OCI-LY7 (cell line): ENCODE measurements around the gene CCDC15. TPM values are rescaled to one million over a fixed set of nuclear protein-coding genes. Genes with fewer than 3 reads are reported as not detected.

ENCODE experiments used
- BruUV-seq: library from RNA; stranded (reverse); fragments of 400-500 nt; replicated peaks from 2 replicates; lab custom pipeline; 2021; lab: Mats Ljungman, UMichigan
- CTCF ChIA-PET: fragments of 300-600 bp; sonication (Branson Sonifier 250); formaldehyde crosslinking; loops from one replicate; lab custom pipeline; 2022; ENCODE audit warnings: antibody characterized with exemption; ENCODE audit not compliant: unreplicated experiment; lab: Charles Lee
- POLR2A ChIA-PET: fragments of 300-600 bp; sonication (Branson Sonifier 250); formaldehyde crosslinking; loops from one replicate; lab custom pipeline; 2022; ENCODE audit warnings: antibody characterized with exemption; lab: Charles Lee
- DNase-seq: peaks from one replicate; pipeline ENCODE4 v3.0.0-alpha.2; 2015; ENCODE audit warnings: low spot score
- H2AFZ ChIP-seq: fragments of 200-600 bp; sonication (generic), shearing (Covaris generic); 2 replicates; pipeline ENCODE4 v1.6.1; 2014; ENCODE audit warnings: mild to moderate bottlenecking, antibody characterized with exemption, low read length, moderate library complexity
- H3K27ac ChIP-seq: fragments of 200-600 bp; sonication (generic); 2 replicates; pipeline ENCODE4 v1.5.1; 2014; ENCODE audit warnings: mixed run types, low read depth, mild to moderate bottlenecking, moderate library complexity, low read length, inconsistent platforms; ENCODE audit not compliant: poor library complexity, severe bottlenecking
- H3K36me3 ChIP-seq: fragments of 200-600 bp; sonication (generic); 2 replicates; pipeline ENCODE4 v1.6.1; 2014; ENCODE audit warnings: mild to moderate bottlenecking, antibody characterized with exemption, low read length, moderate library complexity, mixed read lengths; ENCODE audit not compliant: insufficient read depth
- H3K4me1 ChIP-seq: fragments of 200-600 bp; sonication (generic); 2 replicates; pipeline ENCODE4 v1.5.1; 2014; ENCODE audit warnings: mild to moderate bottlenecking, low read length; ENCODE audit not compliant: insufficient read depth, poor library complexity, severe bottlenecking
- H3K4me2 ChIP-seq: fragments of 200-600 bp; sonication (generic); 2 replicates; pipeline ENCODE4 v1.6.1; 2014; ENCODE audit warnings: mild to moderate bottlenecking, low read length
- H3K4me3 ChIP-seq: fragments of 200-600 bp; sonication (generic); 2 replicates; pipeline ENCODE4 v1.5.1; 2014; ENCODE audit warnings: mild to moderate bottlenecking, low read depth, low read length; ENCODE audit not compliant: poor library complexity, severe bottlenecking
- H3K79me2 ChIP-seq: fragments of 200-600 bp; sonication (generic); 2 replicates; pipeline ENCODE4 v1.6.1; 2016; ENCODE audit warnings: low read depth, mild to moderate bottlenecking, low read length, moderate library complexity, mixed read lengths; ENCODE audit not compliant: insufficient read depth
- H3K9me2 ChIP-seq: fragments of 200-600 bp; sonication (generic); 2 replicates; pipeline ENCODE4 v1.6.1; 2016; ENCODE audit warnings: mild to moderate bottlenecking, low read length, mixed read lengths; ENCODE audit not compliant: insufficient read depth
- H3K9me3 ChIP-seq: fragments of 200-600 bp; sonication (generic); 2 replicates; pipeline ENCODE4 v1.6.1; 2014; ENCODE audit warnings: mild to moderate bottlenecking, mixed run types, low read length, mixed read lengths
- H4K20me1 ChIP-seq: fragments of 200-600 bp; sonication (generic); 2 replicates; pipeline ENCODE4 v1.6.1; 2014; ENCODE audit warnings: mild to moderate bottlenecking, antibody characterized with exemption, low read length, moderate library complexity, mixed read lengths; ENCODE audit not compliant: insufficient read depth
- CTCF ChIP-seq: fragments of 200-600 bp; sonication (generic); conservative IDR thresholded peaks from 2 replicates; pipeline ENCODE4 v1.5.1; 2014; ENCODE audit warnings: mild to moderate bottlenecking, antibody characterized with exemption, low read length, moderate library complexity, mixed read lengths
- EZH2phosphoT487 ChIP-seq: fragments of 200-600 bp; sonication (generic); IDR thresholded peaks from 2 replicates; pipeline ENCODE4 v1.6.1; 2018; ENCODE audit warnings: low read depth, borderline replicate concordance, mild to moderate bottlenecking, mixed run types, antibody characterized with exemption, low read length, moderate library complexity, mixed read lengths
- intact Hi-C: fragments of 100-400 bp; cut with micrococcal nuclease; formaldehyde crosslinking; loops from one replicate; pipeline ENCODE4 v1.10.0; 2022; ENCODE audit not compliant: unreplicated experiment
- total RNA-seq, 2 experiments: library from RNA; depleted of rRNA in 1 of 2; stranded (reverse); fragments of >200 nt in 1 of 2; shearing (Covaris generic) in 1 of 2; gene quantifications; 2 replicates each; pipeline ENCODE4 v1.2.3, GENCODE V29; 2014 to 2022

CCDC15 gene
- total RNA-seq, 2 experiments from 2014 or later, result 9.6 to 10.6 TPM

DNA sequence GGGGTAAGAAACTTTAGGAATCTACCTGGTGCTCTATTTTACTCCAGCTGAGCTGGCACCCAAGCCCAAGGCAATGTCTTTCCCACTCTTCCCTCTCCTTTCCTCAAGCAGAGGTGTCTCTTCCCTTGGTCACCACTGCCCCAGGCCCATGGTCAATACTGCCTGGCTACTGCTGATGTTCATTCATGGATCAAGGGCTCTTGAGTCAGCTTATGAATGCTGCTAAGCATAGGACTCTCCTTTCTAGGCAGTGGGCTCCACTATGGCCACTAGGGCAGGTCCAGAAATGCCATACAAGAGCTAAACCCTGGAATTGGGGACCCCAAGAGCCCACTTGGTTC, 37.7 kb upstream of the CCDC15 start:
- Histone ChIP-seq H3K4me3 (no peak overlapping the region), H2AFZ (no peak overlapping the region), H3K4me2 (no peak overlapping the region), H3K79me2 (no peaks in the 10 kb centered on the region), H3K27ac (no peak overlapping the region), H4K20me1 (no peaks in the 10 kb centered on the region), H3K9me2 (no peaks in the 10 kb centered on the region), H3K9me3 (no peaks in the 10 kb centered on the region), H3K36me3 (no peaks in the 10 kb centered on the region), H3K4me1 (no peaks in the 10 kb centered on the region)
- CTCF ChIA-PET, result no interaction called here
- no peak for DNase-seq
- TF ChIP-seq EZH2phosphoT487 (no peak), CTCF (no peak)
- BruUV-seq, result no TSS peak
- POLR2A ChIA-PET, result interaction anchor here (0.6 kb wide), 1 partner anchor 335 kb away, joined by 3 read pairs; no protein-coding TSS in a partner anchor
- intact Hi-C loops, result no loop called here

DNA sequence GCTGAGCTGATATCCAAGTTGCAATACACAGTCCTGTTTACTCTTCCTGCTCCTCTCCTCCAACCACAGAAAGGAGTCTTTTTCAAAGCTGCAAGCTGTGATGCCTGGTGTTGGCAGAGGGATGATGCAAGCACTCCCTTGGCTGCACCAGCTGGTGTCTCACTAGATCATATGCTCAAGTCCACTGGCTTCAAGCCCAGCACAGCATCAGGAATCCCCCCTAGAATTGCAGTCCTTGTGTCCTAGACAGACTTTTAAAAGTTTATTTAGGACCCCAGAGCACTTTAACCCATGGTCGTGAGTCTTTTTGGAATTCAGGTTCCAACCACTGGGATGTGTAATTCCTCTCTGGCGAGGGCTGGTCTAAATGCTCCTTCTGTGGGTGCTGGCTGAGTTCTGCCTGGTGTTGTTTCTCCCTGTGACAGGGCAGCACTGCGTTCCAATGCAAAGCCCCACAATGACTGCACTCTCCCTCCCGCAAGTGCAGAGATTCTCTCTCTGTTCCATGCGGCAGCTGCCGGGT, 36.8 kb upstream of the CCDC15 start:
- H3K4me1 ChIP-seq, result no peaks in the 10 kb centered on the region
- CTCF ChIA-PET, result no interaction called here
- H3K4me3 ChIP-seq, result no peak overlapping the region
- POLR2A ChIA-PET, result interaction anchor here (0.6 kb wide), 1 partner anchor 28 kb away, joined by 3 read pairs; no protein-coding TSS in a partner anchor
- no peak for DNase-seq
- no peaks in the 10 kb centered on the region for H3K9me2 ChIP-seq
- no peaks in the 10 kb centered on the region for H3K79me2 ChIP-seq
- H4K20me1 ChIP-seq, result no peaks in the 10 kb centered on the region
- no peak overlapping the region for H3K4me2 ChIP-seq
- no peak for TF ChIP-seq EZH2phosphoT487
- no peak for TF ChIP-seq CTCF
- no peaks in the 10 kb centered on the region for H3K36me3 ChIP-seq
- no peaks in the 10 kb centered on the region for H3K9me3 ChIP-seq
- BruUV-seq, result no TSS peak
- no peak overlapping the region for H2AFZ ChIP-seq
- no peak overlapping the region for H3K27ac ChIP-seq
- intact Hi-C loops, result no loop called here

GRCh38 chr11:124918950-124919349, 35.1 kb upstream of the CCDC15 start, which contains the start of gene HEPN1:
Gene HEPN1 (plus strand): TSS chr11:124919250.
- no peak within 1 kb of the TSS for H3K27ac ChIP-seq
- no peak within 1 kb of the TSS for H2AFZ ChIP-seq
- no peaks in the 10 kb centered on the region for H3K79me2 ChIP-seq
- no peaks in the 10 kb centered on the region for H3K9me3 ChIP-seq
- ChIA-PET POLR2A (no interaction called here), CTCF (no interaction called here)
- no peak within 1 kb of the TSS for H3K4me2 ChIP-seq
- H3K9me2 ChIP-seq, result no peaks in the 10 kb centered on the region
- no peaks in the 10 kb centered on the region for H4K20me1 ChIP-seq
- no peaks in the 10 kb centered on the region for H3K36me3 ChIP-seq
- DNase-seq, result no peak
- H3K4me3 ChIP-seq, result no peak within 1 kb of the TSS
- H3K4me1 ChIP-seq, result no peaks in the 10 kb centered on the region
- intact Hi-C loops, result no loop called here
- no TSS peak for BruUV-seq
- TF ChIP-seq CTCF, result no peak
- TF ChIP-seq EZH2phosphoT487, result no peak
